CD1c-positive myeloid dendritic cell (primary cell): ENCODE results near the gene ZBTB40.

ENCODE experiments used
- DNase-seq: peaks from one replicate; pipeline ENCODE4 v3.0.0-alpha.2; 2016; ENCODE audit errors: extremely low spot score

ZBTB40 gene

GRCh38 chr1:22503721-22504410, 52.2 kb downstream of the ZBTB40 start:
- DNase-seq = no peak

GRCh38 chr1:22506130-22506692, 54.6 kb downstream of the ZBTB40 start:
- no peak for DNase-seq

- DNase-seq = no peak
Measured at GRCh38 chr1:22507587-22507986, 55.9 kb downstream of the ZBTB40 start.

GRCh38 chr1:22508329-22508728, 56.7 kb downstream of the ZBTB40 start:
- DNase-seq = no peak

GRCh38 chr1:22508991-22509390, 57.3 kb downstream of the ZBTB40 start:
- DNase-seq = no peak

GRCh38 chr1:22509815-22510214, 58.2 kb downstream of the ZBTB40 start:
- DNase-seq = no peak

GRCh38 chr1:22512873-22513272, 61.2 kb downstream of the ZBTB40 start:
- DNase-seq = no peak

- no peak for DNase-seq
Measured at GRCh38 chr1:22516906-22517571, 65.4 kb downstream of the ZBTB40 start.

- no peak for DNase-seq
Measured at GRCh38 chr1:22517956-22518355, 66.3 kb downstream of the ZBTB40 start.

- DNase-seq = no peak
Measured at GRCh38 chr1:22518379-22518778, 66.7 kb downstream of the ZBTB40 start.

- no peak for DNase-seq
Measured at GRCh38 chr1:22520871-22521270, 69.2 kb downstream of the ZBTB40 start.

GRCh38 chr1:22521692-22522091, 70.0 kb downstream of the ZBTB40 start:
- DNase-seq = no peak

- no peak for DNase-seq
Measured at GRCh38 chr1:22522221-22522743, 70.6 kb downstream of the ZBTB40 start.

- DNase-seq = peak; percentile 47
Measured at GRCh38 chr1:22524481-22524880, 72.8 kb downstream of the ZBTB40 start.

- DNase-seq = no peak
Measured at GRCh38 chr1:22525211-22525610, 73.6 kb downstream of the ZBTB40 start.

GRCh38 chr1:22525646-22526045, 74.0 kb downstream of the ZBTB40 start:
- no peak for DNase-seq

GRCh38 chr1:22526098-22526497, 74.4 kb downstream of the ZBTB40 start:
- DNase-seq = no peak

GRCh38 chr1:22526677-22527076, 75.0 kb downstream of the ZBTB40 start:
- DNase-seq = no peak

- DNase-seq = no peak
Measured at GRCh38 chr1:22527122-22527521, 75.5 kb downstream of the ZBTB40 start.

- no peak for DNase-seq
Measured at GRCh38 chr1:22527555-22528296, 76.1 kb downstream of the ZBTB40 start.

GRCh38 chr1:22528451-22528850, 76.8 kb downstream of the ZBTB40 start:
- DNase-seq = no peak

GRCh38 chr1:22529901-22530621, 78.4 kb downstream of the ZBTB40 start:
- no peak for DNase-seq
